Measurements from ENCODE around the gene CMTM8. TPM values are rescaled to one million over a fixed set of nuclear protein-coding genes. Genes with fewer than 3 reads are reported as not detected.
A peak's percentile ranks its signal among the peaks of the same experiment; 100 is the strongest.

CMTM8 gene
- total and polyA plus RNA-seq, 2 experiments from 2014 or later: 19.9 to 24.5 TPM

- no peak for TF ChIP-seq ZNF462 (CRISPR knock-in tag; IDR thresholded peaks at IDR 0.05)
- no peak for TF ChIP-seq CREB1 (CRISPR knock-in tag; IDR thresholded peaks at IDR 0.05; ENCODE audit: low read depth)
- no peak for TF ChIP-seq NANOG (IDR thresholded peaks at IDR 0.05; ENCODE audit: borderline replicate concordance)
- TF ChIP-seq STAT1 (IDR thresholded peaks at IDR 0.05; ENCODE audit: unreplicated experiment): no peak
Observed at GRCh38 chr3:32293903-32294302, 55.4 kb downstream of the CMTM8 start (continued).

GRCh38 chr3:32296251-32297204, 58.0 kb downstream of the CMTM8 start:
- no peaks in the 10 kb centered on the region for H3K36me3 ChIP-seq (ENCODE audit: insufficient read depth)
- H4K20me1 ChIP-seq (replicated peaks; ENCODE audit: insufficient read depth): no peaks in the 10 kb centered on the region
- no peaks in the 10 kb centered on the region for H3K27me3 ChIP-seq (ENCODE audit: insufficient read depth)
- H3K27ac ChIP-seq (ENCODE audit: low read depth): no peak overlapping the region
- no peaks in the 10 kb centered on the region; the same call in none of the 2 replicates for H3K4me1 ChIP-seq (ENCODE audit: insufficient read depth)
- no peaks in the 10 kb centered on the region for H3F3A ChIP-seq (replicated peaks; ENCODE audit: low read depth)
- Mint-ChIP-seq H3K9me3 (no peaks in the 10 kb centered on the region), H3K27ac (no peak overlapping the region), H3K4me1 (peaks cover 14% of the 10 kb centered on the region), H3K36me3 (ENCODE audit: low read depth) (no peaks in the 10 kb centered on the region), H3K4me3 (no peak overlapping the region), H3K27me3 (ENCODE audit: insufficient read depth, low read depth, poor library complexity) (peaks cover 5% of the 10 kb centered on the region)
- H3K4me2 ChIP-seq: no peak overlapping the region
- no peaks in the 10 kb centered on the region for H3K9me2 ChIP-seq (ENCODE audit: insufficient read depth)
- H3K79me2 ChIP-seq (replicated peaks; ENCODE audit: insufficient read depth): peaks cover 4% of the 10 kb centered on the region
- ATAC-seq (peak; percentile 94), DNase-seq (ENCODE audit: low spot score) (peak; percentile 86)
- no peak overlapping the region for H3K4me3 ChIP-seq
- H2AFZ ChIP-seq: no peak overlapping the region
- TF ChIP-seq JUNB (IDR thresholded peaks at IDR 0.05; ENCODE audit: unreplicated experiment) (no peak), EZH2 (IDR thresholded peaks at IDR 0.05; ENCODE audit: low read depth, unreplicated experiment) (no peak), ZNF114 (CRISPR knock-in tag; IDR thresholded peaks at IDR 0.05) (no peak), CTCF (conservative IDR thresholded peaks at IDR 0.05; ENCODE audit: low read depth in 2 of 2) (peak; percentile 92 to 99), CREB1 (CRISPR knock-in tag; IDR thresholded peaks at IDR 0.05; ENCODE audit: low read depth) (0 out of 2 replicates have a peak, but pooled peaks have one; percentile 36)
